GM12801 (cell line): ENCODE measurements around the gene DNMT1.

ENCODE experiments used
- CTCF ChIP-seq: IDR thresholded peaks from one replicate; pipeline ENCODE4 v1.5.1; 2011; ENCODE audit warnings: control low read depth; ENCODE audit not compliant: insufficient read length; ENCODE audit errors: extremely low read depth

DNMT1 gene

GRCh38 chr19:10189616-10190015 lies 5.1 kb downstream of the DNMT1 start:
- TF ChIP-seq CTCF = no peak

GRCh38 chr19:10187315-10187714 lies 7.4 kb downstream of the DNMT1 start:
- TF ChIP-seq CTCF = no peak

GRCh38 chr19:10184636-10185035 lies 10.1 kb downstream of the DNMT1 start:
- no peak for TF ChIP-seq CTCF

GRCh38 chr19:10183926-10184325 lies 10.8 kb downstream of the DNMT1 start:
- TF ChIP-seq CTCF = no peak

GRCh38 chr19:10182847-10183246 lies 11.9 kb downstream of the DNMT1 start:
- no peak for TF ChIP-seq CTCF

- TF ChIP-seq CTCF = no peak
Measured at GRCh38 chr19:10182076-10182475, 12.7 kb downstream of the DNMT1 start.

- no peak for TF ChIP-seq CTCF
Measured at GRCh38 chr19:10180459-10180858, 14.3 kb downstream of the DNMT1 start.

GRCh38 chr19:10173527-10173926 lies 21.2 kb downstream of the DNMT1 start:
- TF ChIP-seq CTCF = no peak
